Activated naive CD4-positive, alpha-beta T cell (primary cell): ENCODE measurements around the gene LGALS7.

Experiments
- DNase-seq, 4 experiments: peaks; one replicate each; lab custom pipeline; 2025; lab: John Stamatoyannopoulos, UW

LGALS7 gene

GRCh38 chr19:38726761-38727301 lies 46.5 kb downstream of the LGALS7 start:
- no peak for DNase-seq

- DNase-seq: no peak
Measured at GRCh38 chr19:38726284-38726673, 47.0 kb downstream of the LGALS7 start.

GRCh38 chr19:38725469-38726283 lies 47.6 kb downstream of the LGALS7 start:
- DNase-seq: no peak

GRCh38 chr19:38723990-38724854 lies 49.1 kb downstream of the LGALS7 start:
- DNase-seq: no peak

GRCh38 chr19:38723606-38723965 lies 49.7 kb downstream of the LGALS7 start:
- DNase-seq: no peak

GRCh38 chr19:38722947-38723605 lies 50.2 kb downstream of the LGALS7 start:
- no peak for DNase-seq

- DNase-seq: no peak
Measured at GRCh38 chr19:38721979-38722773, 51.1 kb downstream of the LGALS7 start.

- no peak for DNase-seq
Measured at GRCh38 chr19:38721496-38721895, 51.8 kb downstream of the LGALS7 start.
